Neuronal stem cell (in vitro differentiated cells): ENCODE results near the gene B2M.
A peak's percentile ranks its signal among the peaks of the same experiment; 100 is the strongest.
"Not testable (repeated sequence)": the region's sequence is repeated elsewhere in the genome, so short reads cannot be mapped to it uniquely, and the experiment has no call there.

Experiments used
- DNase-seq: peaks from one replicate; pipeline ENCODE4 v3.0.0-alpha.2; 2013; ENCODE audit warnings: low spot score
- H2AFZ ChIP-seq: one replicate; pipeline ENCODE4 v1.6.1; 2013; ENCODE audit warnings: mild to moderate bottlenecking, low read length, inconsistent platforms
- H2AK5ac ChIP-seq: 2 replicates; pipeline ENCODE4 v1.6.1; 2013; ENCODE audit warnings: low read depth, mild to moderate bottlenecking, inconsistent platforms, low read length, moderate library complexity, mixed read lengths
- H2BK120ac ChIP-seq: 2 replicates; pipeline ENCODE4 v1.6.1; 2013; ENCODE audit warnings: low read depth, mild to moderate bottlenecking, inconsistent platforms, low read length, moderate library complexity, mixed read lengths
- H2BK12ac ChIP-seq: one replicate; pipeline ENCODE4 v1.6.1; 2013; ENCODE audit warnings: low read length, inconsistent platforms
- H2BK15ac ChIP-seq: 2 replicates; pipeline ENCODE4 v1.6.1; 2013; ENCODE audit warnings: mild to moderate bottlenecking, low read length, inconsistent platforms, mixed read lengths
- H2BK5ac ChIP-seq: one replicate; pipeline ENCODE4 v1.6.1; 2013; ENCODE audit warnings: inconsistent platforms, mild to moderate bottlenecking, low read length, moderate library complexity
- H3K14ac ChIP-seq: one replicate; pipeline ENCODE4 v1.6.1; 2013; ENCODE audit warnings: low read length, inconsistent platforms
- H3K18ac ChIP-seq: 2 replicates; pipeline ENCODE4 v1.6.1; 2013; ENCODE audit warnings: low read length, inconsistent platforms
- H3K23ac ChIP-seq: 2 replicates; pipeline ENCODE4 v1.6.1; 2013; ENCODE audit warnings: low read depth, mild to moderate bottlenecking, mixed read lengths, low read length, inconsistent platforms; ENCODE audit not compliant: poor library complexity
- H3K27ac ChIP-seq: replicated peaks from 3 replicates; pipeline ENCODE4 v1.5.1; 2013; ENCODE audit warnings: low read length, inconsistent platforms
- H3K27me3 ChIP-seq, 3 experiments: 2 replicates each; pipeline ENCODE4 v1.6.1; 2013; ENCODE audit warnings: low read length in 3 of 3, mild to moderate bottlenecking in 2 of 3, inconsistent platforms in 1 of 3, low read depth in 1 of 3, mixed read lengths in 1 of 3, moderate library complexity in 1 of 3; ENCODE audit not compliant: control insufficient read depth in 3 of 3, insufficient read depth in 3 of 3
- H3K36me3 ChIP-seq, 2 donors: replicated peaks in 1 of 2; 2 replicates each; pipeline ENCODE4 v1.6.1; 2013; ENCODE audit warnings: low read length in 2 of 2; ENCODE audit not compliant: control insufficient read depth in 2 of 2, insufficient read depth in 2 of 2
- H3K4ac ChIP-seq: 2 replicates; pipeline ENCODE4 v1.6.1; 2013; ENCODE audit warnings: inconsistent platforms, mild to moderate bottlenecking, low read length, moderate library complexity
- H3K4me1 ChIP-seq, 2 donors: 1 replicate in 1 of 2; 2 replicates in 1 of 2; pipeline ENCODE4 v1.6.1; 2013; ENCODE audit warnings: low read length in 2 of 2, low read depth in 1 of 2; ENCODE audit not compliant: control insufficient read depth in 2 of 2, insufficient read depth in 1 of 2
- H3K4me2 ChIP-seq: one replicate; pipeline ENCODE4 v1.6.1; 2013; ENCODE audit warnings: mild to moderate bottlenecking, low read length, inconsistent platforms; ENCODE audit not compliant: insufficient read depth, poor library complexity, severe bottlenecking
- H3K4me3 ChIP-seq, 2 donors: 2 replicates each; pipeline ENCODE4 v1.5.1; 2013; ENCODE audit warnings: low read length in 2 of 2, mild to moderate bottlenecking in 2 of 2, inconsistent platforms in 1 of 2, moderate library complexity in 1 of 2
- H3K79me1 ChIP-seq: one replicate; pipeline ENCODE4 v1.6.1; 2013; ENCODE audit warnings: low read depth, mild to moderate bottlenecking, inconsistent platforms, low read length, moderate library complexity
- H3K9ac ChIP-seq: one replicate; pipeline ENCODE4 v1.6.1; 2013; ENCODE audit warnings: mild to moderate bottlenecking, low read depth, low read length, inconsistent platforms; ENCODE audit not compliant: poor library complexity
- H3K9me3 ChIP-seq, 2 donors: replicated peaks in 1 of 2; 2 replicates each; pipeline versions ENCODE3 to v1.6.1; 2013; ENCODE audit warnings: low read length in 2 of 2, mild to moderate bottlenecking in 2 of 2, inconsistent platforms in 1 of 2, low read depth in 1 of 2, mixed read lengths in 1 of 2, moderate library complexity in 1 of 2; ENCODE audit not compliant: control insufficient read depth in 2 of 2, insufficient read depth in 1 of 2
- H4K8ac ChIP-seq: one replicate; pipeline ENCODE4 v1.6.1; 2013; ENCODE audit warnings: low read depth, mild to moderate bottlenecking, inconsistent platforms, low read length, moderate library complexity
- H4K91ac ChIP-seq: one replicate; pipeline ENCODE4 v1.6.1; 2013; ENCODE audit warnings: low read length, low read depth, mild to moderate bottlenecking, inconsistent platforms; ENCODE audit not compliant: poor library complexity
- WGBS, 2 donors: extraction: QIAGEN DNeasy Blood & Tissue Kit; methylation state at CpG; one replicate each; pipeline ENCODE4 v1.1.7; 2013; ENCODE audit warnings: missing lambda C conversion rate in 2 of 2, mixed read lengths in 1 of 2; ENCODE audit not compliant: insufficient read length in 2 of 2, insufficient replicate concordance in 1 of 2; ENCODE audit errors: extremely low coverage in 2 of 2; 5-methylcytosine and 5-hydroxymethylcytosine counted together

Gene B2M

DNA sequence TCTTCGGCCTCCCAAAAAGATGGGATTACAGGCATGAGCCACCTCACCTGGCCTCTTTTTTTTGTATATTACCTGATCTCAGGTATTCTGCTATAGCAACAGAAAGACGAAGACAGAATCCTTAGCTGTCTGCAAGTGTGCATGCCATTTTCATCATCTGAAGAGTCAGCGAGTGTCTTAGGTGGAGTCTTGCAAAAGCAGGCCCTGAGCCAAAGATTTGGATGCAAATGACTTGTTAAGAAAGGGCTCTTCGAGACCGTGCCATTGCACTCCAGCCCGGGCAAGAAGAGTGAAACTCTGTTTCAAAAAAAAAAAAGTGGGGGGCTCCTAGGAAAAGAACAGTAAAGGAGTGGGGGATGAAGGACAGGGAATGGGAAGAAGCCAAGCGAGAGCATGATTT, 14.8 kb downstream of the B2M start:
- H3K9me3 ChIP-seq: no peaks in the 10 kb centered on the region
- H2BK15ac ChIP-seq: no peak overlapping the region

DNA sequence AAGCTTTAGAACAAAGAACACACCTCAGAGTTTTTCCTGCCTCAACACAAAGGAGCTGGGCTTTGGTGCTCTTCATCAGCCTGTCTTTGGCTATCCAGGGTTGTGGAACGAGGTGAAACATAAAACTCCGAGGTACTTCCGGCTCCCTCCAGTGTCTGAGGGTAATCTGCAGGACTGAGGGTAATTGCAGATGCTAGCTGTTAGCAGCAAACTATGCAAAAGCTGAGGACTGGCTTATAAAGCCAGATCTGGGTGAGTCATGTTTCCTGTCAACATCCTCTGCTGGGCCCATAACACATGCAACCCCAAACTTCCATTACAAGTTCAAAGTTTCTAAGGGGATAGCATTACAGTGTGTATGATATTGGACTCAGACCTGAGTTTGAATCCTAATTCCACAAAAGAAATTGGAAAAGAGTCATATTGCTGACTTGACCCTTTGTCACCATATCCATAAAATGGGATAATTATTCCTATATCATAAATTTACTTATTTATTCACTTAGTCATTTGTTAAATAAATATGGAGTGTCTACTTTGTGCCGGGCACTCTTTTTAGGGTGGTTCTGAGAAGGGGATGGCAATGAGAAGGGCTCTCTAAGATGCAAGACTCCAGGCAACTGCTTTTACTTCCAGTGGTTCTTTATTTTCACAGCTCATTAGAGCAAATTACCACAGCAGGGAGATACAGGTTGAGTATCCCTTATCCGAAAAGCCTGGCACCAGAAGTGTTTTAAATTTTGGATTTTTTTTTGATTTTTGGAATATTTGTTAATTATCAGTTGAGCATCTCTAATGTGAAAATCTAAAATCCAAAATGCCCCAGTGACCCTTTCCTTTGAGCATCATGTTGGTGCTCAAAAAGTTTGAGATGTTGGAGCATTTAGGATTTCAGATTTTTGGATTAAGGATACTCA, 15.5 kb downstream of the B2M start:
- Histone ChIP-seq H3K18ac (no peak overlapping the region), H3K14ac (no peak overlapping the region), H3K9ac (no peak overlapping the region), H2BK5ac (no peak overlapping the region), H3K27ac (no peak overlapping the region), H4K91ac (no peak overlapping the region), H3K27me3 (peaks cover 0 to 7% (median 2%) of the 10 kb centered on the region in 3 experiments), H3K79me1 (no peaks in the 10 kb centered on the region), H3K4me2 (no peak overlapping the region), H2BK12ac (no peak overlapping the region), H4K8ac (no peak overlapping the region), H3K9me3 (no peaks in the 10 kb centered on the region), H2BK120ac (no peak overlapping the region), H2AFZ (peak overlapping the region; percentile 77), H2BK15ac (no peak overlapping the region), H3K23ac (no peak overlapping the region), H2AK5ac (no peak overlapping the region), H3K4ac (no peak overlapping the region), H3K4me3 (no peak overlapping the region), H3K4me1 (peaks cover 2 to 4% of the 10 kb centered on the region in 2 donors), H3K36me3 (peaks cover 0 to 6% of the 10 kb centered on the region in 2 donors)
- DNase-seq: no peak
- WGBS, 2 donors: no CpG with 5 or more reads among the region's 5 CpGs

More for the DNA sequence above, 14.8 kb downstream of the B2M start:
- Histone ChIP-seq H3K23ac (no peak overlapping the region), H3K27me3 (peaks cover 0 to 7% (median 2%) of the 10 kb centered on the region in 3 experiments), H2BK12ac (no peak overlapping the region), H3K36me3 (no peaks in the 10 kb centered on the region), H2AK5ac (no peak overlapping the region), H4K91ac (no peak overlapping the region), H3K9ac (no peak overlapping the region), H3K4me2 (no peak overlapping the region), H2AFZ (peak overlapping the region; percentile 77), H3K27ac (no peak overlapping the region), H2BK120ac (no peak overlapping the region), H3K79me1 (no peaks in the 10 kb centered on the region), H3K14ac (no peak overlapping the region), H4K8ac (no peak overlapping the region), H3K4me3 (no peak overlapping the region), H3K18ac (no peak overlapping the region), H3K4ac (no peak overlapping the region), H3K4me1 (peaks cover 2 to 4% of the 10 kb centered on the region in 2 donors), H2BK5ac (no peak overlapping the region)
- DNase-seq: no peak
- WGBS, 2 donors: no CpG with 5 or more reads among the region's 7 CpGs

DNA sequence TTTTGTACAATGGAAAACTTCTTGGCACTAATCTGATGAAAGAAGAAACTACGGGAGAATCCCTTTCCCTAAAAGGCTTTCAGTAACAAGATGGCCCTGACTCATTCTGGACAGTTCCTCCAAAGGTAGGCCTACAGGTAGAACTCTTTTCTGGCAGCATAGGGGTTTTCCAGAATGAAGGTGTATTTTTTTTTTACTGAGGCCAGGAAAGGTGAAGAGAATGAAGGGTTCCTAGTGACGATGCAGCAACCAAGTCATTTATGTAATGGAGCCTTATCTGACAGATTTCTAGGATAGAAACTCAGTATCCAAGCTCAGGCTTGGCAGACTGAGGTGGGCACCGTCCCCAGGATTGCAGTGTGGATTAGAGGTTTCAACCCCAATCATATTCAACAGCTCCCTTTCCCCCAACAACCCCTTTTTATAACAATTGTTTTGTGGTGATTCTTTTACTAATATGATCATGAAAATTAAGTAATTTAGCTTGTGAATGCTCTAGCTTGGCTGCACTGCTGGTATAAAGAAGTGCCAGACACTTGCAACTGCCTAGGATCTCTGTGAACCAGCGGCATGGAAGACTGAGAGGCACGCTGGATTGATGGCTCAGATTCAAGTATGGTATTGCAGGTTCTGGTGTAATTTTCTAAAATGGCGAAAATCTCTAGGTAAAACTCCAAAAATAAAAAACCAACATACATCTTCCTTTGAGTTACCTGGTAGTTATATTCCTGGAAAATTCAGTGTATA, 16.3 kb downstream of the B2M start:
- no CpG with 5 or more reads among the region's 6 CpGs for WGBS, 2 donors

DNA sequence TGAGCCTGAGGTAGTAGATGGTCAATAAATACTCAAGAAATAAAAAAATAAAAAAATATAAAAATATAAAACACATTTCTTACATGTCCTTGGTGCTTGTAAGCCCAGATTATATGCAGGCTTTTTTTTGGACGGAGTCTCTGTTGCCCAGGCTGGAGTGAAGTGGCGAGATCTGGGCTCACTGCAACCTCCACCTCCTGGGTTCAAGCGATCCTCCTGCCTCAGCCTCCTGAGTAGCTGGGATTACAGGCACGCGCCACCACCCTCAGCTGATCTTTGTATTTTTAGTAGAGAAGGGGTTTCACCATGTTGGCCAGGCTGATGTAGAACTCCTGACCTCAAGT, 16.9 kb downstream of the B2M start:
- H3K18ac ChIP-seq, H4K91ac ChIP-seq, DNase-seq, H2BK120ac ChIP-seq, H3K4me1 ChIP-seq, H2AK5ac ChIP-seq, H2BK12ac ChIP-seq, H3K9me3 ChIP-seq, H3K27me3 ChIP-seq, H3K14ac ChIP-seq, H4K8ac ChIP-seq, H2BK15ac ChIP-seq, H3K79me1 ChIP-seq, H3K9ac ChIP-seq, H3K4ac ChIP-seq, H2BK5ac ChIP-seq, H3K27ac ChIP-seq, H3K23ac ChIP-seq: not testable (repeated sequence)
- Histone ChIP-seq H3K4me3 (peak overlapping the region in 1 of 2 donors; percentile 56), H3K36me3 (peaks cover 0 to 14% of the 10 kb centered on the region in 2 donors), H2AFZ (peak overlapping the region; percentile 83), H3K4me2 (peak overlapping the region; percentile 95)
- no CpG with 5 or more reads among the region's 5 CpGs for WGBS, 2 donors

More for the DNA sequence above, 16.3 kb downstream of the B2M start:
- peaks cover 2 to 4% of the 10 kb centered on the region in 2 donors for H3K4me1 ChIP-seq
- DNase-seq: no peak
- no peak overlapping the region for H2AFZ ChIP-seq
- H3K27me3 ChIP-seq: peaks cover 0 to 7% (median 2%) of the 10 kb centered on the region in 3 experiments
- H3K36me3 ChIP-seq: peaks cover 0 to 14% of the 10 kb centered on the region in 2 donors
- H3K4me3 ChIP-seq: no peak overlapping the region
- H4K8ac ChIP-seq: no peak overlapping the region
- no peak overlapping the region for H2AK5ac ChIP-seq
- no peak overlapping the region for H3K9ac ChIP-seq
- no peak overlapping the region for H4K91ac ChIP-seq
- no peak overlapping the region for H3K27ac ChIP-seq
- no peak overlapping the region for H2BK15ac ChIP-seq
- no peak overlapping the region for H3K4me2 ChIP-seq
- no peak overlapping the region for H3K14ac ChIP-seq
- no peaks in the 10 kb centered on the region for H3K79me1 ChIP-seq
- no peak overlapping the region for H2BK5ac ChIP-seq
- H3K4ac ChIP-seq: no peak overlapping the region
- no peak overlapping the region for H3K18ac ChIP-seq
- H2BK12ac ChIP-seq: no peak overlapping the region
- H2BK120ac ChIP-seq: no peak overlapping the region
- no peak overlapping the region for H3K23ac ChIP-seq
- no peaks in the 10 kb centered on the region for H3K9me3 ChIP-seq
